B cell (primary cell): ENCODE results near the gene ALDOB. TPM values are rescaled to one million over a fixed set of nuclear protein-coding genes. Genes with fewer than 3 reads are reported as not detected.

ENCODE experiments used
- polyA plus RNA-seq: library from polyadenylated mRNA; depleted of rRNA; stranded (reverse); fragments of >200 nt; gene quantifications from 2 replicates; pipeline ENCODE4 v1.2.3, GENCODE V29; 2012
- small RNA-seq: library from RNA; depleted of rRNA; stranded (forward); fragments of <200 nt; gene quantifications from one replicate; pipeline ENCODE3, GENCODE V24; 2012; ENCODE audit warnings: low replicate concordance, low read depth; ENCODE audit not compliant: insufficient read length
- total RNA-seq, 2 donors: library from RNA; stranded (reverse); fragments of 120-200 nt in 1 of 2; gene quantifications; 1 replicate in 1 of 2; 2 replicates in 1 of 2; pipeline versions ENCODE4 v1.2.3 to v1.2.4, GENCODE V29; 2013 to 2022

ALDOB gene
- total and polyA plus RNA-seq, 2 donors (not counting 1 experiment from before 2014, with no cell fraction given), result not detected

Small RNA genes within 50 kb of the gene (small RNA-seq; reads per million reads assigned to genes)
- not detected for gene AL353621.2

Other genes starting within 250 kb of the ALDOB start
- not detected in 2 replicates for gene BAAT, start 50.8 kb downstream of the ALDOB start, total RNA-seq
- 0.07 TPM in 1 of 2 replicates, not detected in the other for gene BAAT, start 50.8 kb downstream of the ALDOB start, polyA plus RNA-seq
- gene MRPL50, start 37.2 kb downstream of the ALDOB start, total RNA-seq, result 16.6 and 18.0 TPM in 2 replicates
- gene MRPL50, start 37.2 kb downstream of the ALDOB start, polyA plus RNA-seq, result 4.0 and 4.1 TPM in 2 replicates
- gene ZNF189, start 36.9 kb downstream of the ALDOB start, total RNA-seq, result 25.7 and 30.8 TPM in 2 replicates
- gene ZNF189, start 36.9 kb downstream of the ALDOB start, polyA plus RNA-seq, result 4.0 and 5.0 TPM in 2 replicates
- 56.4 and 58.0 TPM in 2 replicates for gene RNF20, start 98.1 kb upstream of the ALDOB start, total RNA-seq
- 5.7 and 8.2 TPM in 2 replicates for gene RNF20, start 98.1 kb upstream of the ALDOB start, polyA plus RNA-seq
- gene PPP3R2, start 159.2 kb upstream of the ALDOB start, total RNA-seq, result not detected in 2 replicates
- gene PPP3R2, start 159.2 kb upstream of the ALDOB start, polyA plus RNA-seq, result not detected in 2 replicates